Body of pancreas (tissue), 4 donors: ENCODE results near the gene ZNF8.

Experiments
- CTCF ChIP-seq, 7 experiments: fragments of 450-650 bp in 4 of 7; fragments of 200-600 bp in 3 of 7; sonication (generic) in 3 of 7; IDR thresholded peaks; one replicate each; pipeline ENCODE4 v1.5.1; 2016 to 2019; ENCODE audit warnings: antibody characterized with exemption in 7 of 7
- POLR2A ChIP-seq, 3 donors: fragments of 450-650 bp; IDR thresholded peaks; one replicate each; pipeline ENCODE4 v1.6.1; 2016; ENCODE audit warnings: antibody characterized with exemption in 3 of 3, mild to moderate bottlenecking in 2 of 3

GRCh38 chr19:58328999-58329398 lies 50.2 kb downstream of the ZNF8 start:
- TF ChIP-seq CTCF (IDR thresholded peaks at IDR 0.05) (no peak), POLR2A (IDR thresholded peaks at IDR 0.05) (no peak)
